ENCODE results near the gene RRP1.

DNA sequence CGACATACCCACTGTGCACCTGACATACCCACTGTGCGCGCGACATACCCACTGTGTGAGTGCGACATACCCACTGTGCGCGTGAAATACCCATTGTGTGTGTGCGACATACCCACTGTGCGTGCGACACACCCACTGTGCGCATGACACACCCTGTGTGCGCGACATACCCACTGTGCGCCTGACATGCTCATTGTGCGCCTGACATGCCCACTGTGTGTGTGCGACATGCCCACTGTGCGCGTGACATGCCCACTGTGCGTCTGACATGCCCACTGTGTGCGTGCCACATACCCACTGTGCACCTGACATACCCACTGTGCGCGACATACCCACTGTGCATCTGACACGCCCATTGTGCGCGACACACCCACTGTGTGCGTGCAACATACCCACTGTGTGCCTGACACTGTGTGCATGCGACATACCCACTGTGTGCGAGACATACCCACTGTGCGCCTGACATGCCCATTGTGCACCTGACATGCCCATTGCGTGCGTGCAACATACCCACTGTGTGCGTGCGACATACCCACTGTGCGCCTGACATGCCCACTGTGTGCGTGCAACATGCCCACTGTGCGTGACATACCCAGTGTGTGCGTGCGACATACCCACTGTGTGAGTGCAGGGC is 2.5 kb upstream of the RRP1 start:
- TF ChIP-seq, protein P1, sequence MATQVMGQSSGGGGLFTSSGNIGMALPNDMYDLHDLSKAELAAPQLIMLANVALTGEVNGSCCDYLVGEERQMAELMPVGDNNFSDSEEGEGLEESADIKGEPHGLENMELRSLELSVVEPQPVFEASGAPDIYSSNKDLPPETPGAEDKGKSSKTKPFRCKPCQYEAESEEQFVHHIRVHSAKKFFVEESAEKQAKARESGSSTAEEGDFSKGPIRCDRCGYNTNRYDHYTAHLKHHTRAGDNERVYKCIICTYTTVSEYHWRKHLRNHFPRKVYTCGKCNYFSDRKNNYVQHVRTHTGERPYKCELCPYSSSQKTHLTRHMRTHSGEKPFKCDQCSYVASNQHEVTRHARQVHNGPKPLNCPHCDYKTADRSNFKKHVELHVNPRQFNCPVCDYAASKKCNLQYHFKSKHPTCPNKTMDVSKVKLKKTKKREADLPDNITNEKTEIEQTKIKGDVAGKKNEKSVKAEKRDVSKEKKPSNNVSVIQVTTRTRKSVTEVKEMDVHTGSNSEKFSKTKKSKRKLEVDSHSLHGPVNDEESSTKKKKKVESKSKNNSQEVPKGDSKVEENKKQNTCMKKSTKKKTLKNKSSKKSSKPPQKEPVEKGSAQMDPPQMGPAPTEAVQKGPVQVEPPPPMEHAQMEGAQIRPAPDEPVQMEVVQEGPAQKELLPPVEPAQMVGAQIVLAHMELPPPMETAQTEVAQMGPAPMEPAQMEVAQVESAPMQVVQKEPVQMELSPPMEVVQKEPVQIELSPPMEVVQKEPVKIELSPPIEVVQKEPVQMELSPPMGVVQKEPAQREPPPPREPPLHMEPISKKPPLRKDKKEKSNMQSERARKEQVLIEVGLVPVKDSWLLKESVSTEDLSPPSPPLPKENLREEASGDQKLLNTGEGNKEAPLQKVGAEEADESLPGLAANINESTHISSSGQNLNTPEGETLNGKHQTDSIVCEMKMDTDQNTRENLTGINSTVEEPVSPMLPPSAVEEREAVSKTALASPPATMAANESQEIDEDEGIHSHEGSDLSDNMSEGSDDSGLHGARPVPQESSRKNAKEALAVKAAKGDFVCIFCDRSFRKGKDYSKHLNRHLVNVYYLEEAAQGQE (IDR thresholded peaks at IDR 0.05; ENCODE audit: low read depth), result no peak
- TF ChIP-seq, protein P2, sequence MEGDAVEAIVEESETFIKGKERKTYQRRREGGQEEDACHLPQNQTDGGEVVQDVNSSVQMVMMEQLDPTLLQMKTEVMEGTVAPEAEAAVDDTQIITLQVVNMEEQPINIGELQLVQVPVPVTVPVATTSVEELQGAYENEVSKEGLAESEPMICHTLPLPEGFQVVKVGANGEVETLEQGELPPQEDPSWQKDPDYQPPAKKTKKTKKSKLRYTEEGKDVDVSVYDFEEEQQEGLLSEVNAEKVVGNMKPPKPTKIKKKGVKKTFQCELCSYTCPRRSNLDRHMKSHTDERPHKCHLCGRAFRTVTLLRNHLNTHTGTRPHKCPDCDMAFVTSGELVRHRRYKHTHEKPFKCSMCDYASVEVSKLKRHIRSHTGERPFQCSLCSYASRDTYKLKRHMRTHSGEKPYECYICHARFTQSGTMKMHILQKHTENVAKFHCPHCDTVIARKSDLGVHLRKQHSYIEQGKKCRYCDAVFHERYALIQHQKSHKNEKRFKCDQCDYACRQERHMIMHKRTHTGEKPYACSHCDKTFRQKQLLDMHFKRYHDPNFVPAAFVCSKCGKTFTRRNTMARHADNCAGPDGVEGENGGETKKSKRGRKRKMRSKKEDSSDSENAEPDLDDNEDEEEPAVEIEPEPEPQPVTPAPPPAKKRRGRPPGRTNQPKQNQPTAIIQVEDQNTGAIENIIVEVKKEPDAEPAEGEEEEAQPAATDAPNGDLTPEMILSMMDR (IDR thresholded peaks at IDR 0.05 in 2 of 3, conservative IDR thresholded peaks at IDR 0.05 in 1 of 3; ENCODE audit: borderline replicate concordance in 1 of 3, insufficient read depth in 1 of 3, low read depth in 2 of 3, low read length in 2 of 3), result no peak
- TF ChIP-seq POLR2A (IDR thresholded peaks at IDR 0.05; ENCODE audit: borderline replicate concordance, extremely low read depth, insufficient read depth, insufficient read length) (no peak), EZH2 (IDR thresholded peaks at IDR 0.05) (no peak), ZNF274 (IDR thresholded peaks at IDR 0.05; ENCODE audit: low read depth, low read length) (no peak)
